NCI-H2107 (cell line): ENCODE results near the gene DMD.
"Not testable (repeated sequence)": the region's sequence is repeated elsewhere in the genome, so short reads cannot be mapped to it uniquely, and the experiment has no call there.

Experiments
- DNase-seq: peaks from one replicate; lab custom pipeline; 2025; lab: John Stamatoyannopoulos, UW

The DMD gene

GRCh38 chrX:32599156-32599555 is 612.2 kb downstream of the DMD start:
- DNase-seq, result no peak

DNA sequence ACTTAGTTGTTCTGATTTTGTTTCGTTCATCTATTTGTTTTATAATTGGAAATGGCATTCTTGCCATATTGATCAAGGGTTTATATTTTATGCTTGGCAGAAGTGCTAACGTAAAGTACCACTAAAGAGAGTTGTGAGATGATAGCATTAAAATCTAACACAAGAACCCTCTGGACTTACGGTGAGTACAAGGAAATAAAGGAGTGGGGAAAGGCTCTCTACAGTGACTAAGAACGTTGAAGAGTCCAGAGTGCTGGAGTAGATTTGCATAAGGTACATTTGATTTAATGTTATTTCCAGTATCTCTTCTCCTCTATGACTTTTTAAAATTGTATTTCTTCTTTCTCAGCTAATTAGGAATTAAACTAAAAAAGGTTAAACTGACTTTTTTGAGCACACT is 612.6 kb downstream of the DMD start:
- DNase-seq, result no peak

- no peak for DNase-seq
Observed at GRCh38 chrX:32597777-32598176, 613.6 kb downstream of the DMD start.

DNA sequence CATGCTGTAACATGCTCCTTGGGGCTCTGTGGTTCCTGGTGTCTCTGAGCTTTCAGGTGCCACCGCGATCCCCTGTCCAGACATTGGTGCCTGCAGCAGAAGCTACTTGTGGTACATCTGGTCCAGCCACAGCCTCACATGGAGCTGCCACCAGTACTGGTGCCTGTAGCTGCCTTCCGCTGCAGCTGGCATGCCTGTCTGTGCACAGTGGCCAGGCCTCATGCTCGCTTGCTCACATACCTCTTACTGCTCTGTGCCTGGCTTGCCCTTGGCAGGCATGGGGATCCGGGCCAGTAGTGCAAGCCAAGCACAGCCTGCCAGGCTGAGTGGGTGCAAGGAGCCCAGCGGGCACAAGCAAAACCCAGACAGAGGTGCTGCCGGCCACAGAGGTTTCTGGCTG is 618.6 kb downstream of the DMD start:
- no peak for DNase-seq

DNA sequence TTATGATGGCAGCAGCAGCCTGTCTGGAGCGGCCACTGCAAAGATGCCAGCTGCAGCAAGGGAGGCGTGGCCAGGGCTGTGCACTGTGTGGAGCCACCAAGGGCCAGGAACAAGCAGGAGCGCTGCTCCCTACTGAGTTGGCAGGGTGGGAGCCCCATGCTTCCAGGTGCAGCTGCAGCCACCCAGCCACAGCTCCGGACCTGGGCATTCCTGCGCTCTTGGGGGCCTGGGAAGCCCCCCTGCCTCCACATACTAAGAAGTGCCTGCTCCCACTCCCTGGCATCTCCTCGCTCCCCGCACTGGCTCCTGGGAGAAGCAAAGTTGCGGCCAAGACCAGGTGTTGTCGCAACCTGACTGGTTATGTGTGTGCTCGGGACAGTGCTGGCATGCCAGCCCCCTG is 619.8 kb downstream of the DMD start:
- DNase-seq, result no peak

DNA sequence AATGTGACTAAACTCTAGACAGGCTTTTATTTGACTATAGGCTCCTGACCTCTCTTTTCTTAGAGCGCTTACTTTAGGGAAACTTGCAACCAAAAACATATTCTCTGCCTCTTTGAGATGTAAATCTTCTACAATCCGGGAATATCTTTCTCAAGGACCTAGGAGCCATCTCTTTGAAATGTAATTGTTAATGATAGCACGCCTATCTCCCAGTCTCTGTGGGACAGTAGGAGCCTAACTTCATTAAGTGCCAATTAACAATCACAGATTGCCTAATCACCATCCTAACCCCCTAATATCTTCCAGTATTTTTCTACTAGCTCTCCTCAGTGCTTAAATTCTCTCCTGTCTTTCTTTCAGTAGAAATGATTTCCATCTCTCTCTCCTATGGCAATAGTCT is 628.6 kb downstream of the DMD start:
- no peak for DNase-seq

DNA sequence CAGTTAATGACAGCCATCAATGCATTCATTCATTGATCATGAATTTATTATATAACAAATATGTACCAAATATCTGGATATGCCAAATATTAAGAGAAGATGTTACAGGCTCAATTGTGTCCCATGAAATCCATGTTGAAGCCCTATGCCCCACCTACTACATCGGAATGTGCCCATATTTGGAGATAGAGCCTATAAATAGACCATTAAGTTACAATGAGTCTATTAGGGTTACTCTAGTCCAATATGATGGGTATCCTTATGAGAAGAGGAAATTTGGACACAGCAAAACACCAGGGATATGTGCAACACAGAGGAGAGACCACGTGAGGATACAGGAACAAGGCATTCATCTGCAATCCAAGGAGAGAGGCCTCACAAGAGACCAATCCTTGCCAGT is 634.5 kb downstream of the DMD start:
- DNase-seq, result no peak

- no peak for DNase-seq
Observed at GRCh38 chrX:32572644-32573043, 638.7 kb downstream of the DMD start.

DNA sequence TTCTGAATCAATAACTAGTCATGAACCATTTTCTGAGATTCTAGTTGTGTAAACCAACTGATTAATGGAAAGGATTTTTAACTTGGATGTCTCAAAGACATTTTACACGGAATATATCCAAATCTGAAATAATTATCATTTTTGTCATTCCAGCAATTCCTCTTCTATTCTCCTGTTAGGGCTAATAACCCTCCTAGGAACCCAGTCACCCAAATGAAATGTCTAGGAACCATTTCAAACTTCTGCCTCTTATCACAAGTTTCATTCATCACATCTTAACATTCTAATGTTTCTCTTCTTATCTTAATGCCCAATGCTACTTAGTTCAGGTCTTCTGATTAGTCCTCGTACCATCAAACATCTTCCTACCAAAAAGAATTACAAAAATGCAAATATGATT is 639.8 kb downstream of the DMD start:
- no peak for DNase-seq

- no peak for DNase-seq
Observed at GRCh38 chrX:32562261-32562660, 649.1 kb downstream of the DMD start.

GRCh38 chrX:32545101-32545500 is 666.2 kb downstream of the DMD start:
- DNase-seq, result no peak

GRCh38 chrX:32538554-32538953 is 672.8 kb downstream of the DMD start:
- no peak for DNase-seq

GRCh38 chrX:32533848-32534247 is 677.5 kb downstream of the DMD start:
- DNase-seq, result no peak

DNA sequence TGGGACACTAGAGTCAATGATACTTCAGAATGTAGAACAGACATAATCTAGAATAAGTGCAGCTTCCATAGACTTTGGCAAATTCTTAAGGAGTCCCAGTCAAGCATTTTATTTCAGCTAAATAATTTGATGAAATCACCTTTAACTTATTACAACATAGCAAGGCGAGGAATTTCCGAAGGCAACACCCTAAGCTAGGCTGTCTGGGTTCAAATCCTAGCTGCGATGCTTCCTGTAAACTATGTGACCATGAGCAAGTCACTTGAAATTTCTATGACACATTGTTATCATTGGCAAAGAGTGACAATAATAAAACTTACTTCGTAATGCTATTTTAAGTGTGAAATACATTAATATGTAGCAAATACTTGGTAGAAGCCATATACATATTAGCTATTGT is 679.1 kb downstream of the DMD start:
- no peak for DNase-seq

- peak; percentile 3 for DNase-seq
Observed at GRCh38 chrX:32530802-32531403, 680.4 kb downstream of the DMD start.

DNA sequence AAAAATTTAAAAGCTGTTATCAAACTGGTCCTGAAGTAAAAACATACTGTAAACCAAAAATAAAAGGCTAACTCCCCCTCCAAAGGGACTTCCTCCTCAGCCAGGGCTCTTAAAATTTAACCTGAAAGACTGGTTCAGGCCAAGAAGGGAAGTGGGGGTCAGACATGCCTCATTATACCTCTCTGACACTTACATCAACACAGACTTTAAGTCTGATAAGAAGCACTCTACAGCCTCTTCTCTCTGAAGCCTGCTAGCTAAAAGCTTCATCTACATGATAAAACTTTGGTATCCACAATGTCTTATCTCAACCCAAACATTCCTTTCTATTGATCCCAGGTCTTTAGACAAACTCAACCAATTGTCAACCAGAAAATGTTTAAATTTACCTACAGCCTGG is 682.9 kb downstream of the DMD start:
- not testable (repeated sequence) for DNase-seq

GRCh38 chrX:32525234-32525633 is 686.1 kb downstream of the DMD start:
- DNase-seq, result no peak

- no peak for DNase-seq
Observed at GRCh38 chrX:32524385-32524784, 687.0 kb downstream of the DMD start.

GRCh38 chrX:32520789-32521188 is 690.6 kb downstream of the DMD start:
- no peak for DNase-seq

- DNase-seq, result no peak
Observed at GRCh38 chrX:32514986-32515385, 696.4 kb downstream of the DMD start.

- DNase-seq, result no peak
Observed at GRCh38 chrX:32501606-32502005, 709.7 kb downstream of the DMD start.

DNA sequence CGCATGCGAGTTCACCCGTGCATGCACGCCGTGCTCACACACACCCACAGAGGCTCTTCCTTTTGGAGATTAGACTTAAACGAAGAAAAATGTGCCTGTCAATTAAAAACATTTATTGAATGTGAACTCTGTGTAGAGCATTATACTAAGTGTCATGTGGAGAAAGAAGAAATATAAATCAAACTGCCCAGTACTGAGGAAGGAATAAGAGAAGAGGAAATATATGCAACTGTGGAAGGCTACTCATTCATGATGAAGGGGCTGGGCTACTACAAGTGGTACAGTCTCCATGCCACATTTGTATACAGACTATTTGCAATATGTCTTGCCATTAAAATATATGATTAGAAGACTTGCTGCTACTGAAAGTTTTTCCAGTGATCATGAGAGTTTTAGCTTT is 714.7 kb downstream of the DMD start:
- DNase-seq, result no peak

DNA sequence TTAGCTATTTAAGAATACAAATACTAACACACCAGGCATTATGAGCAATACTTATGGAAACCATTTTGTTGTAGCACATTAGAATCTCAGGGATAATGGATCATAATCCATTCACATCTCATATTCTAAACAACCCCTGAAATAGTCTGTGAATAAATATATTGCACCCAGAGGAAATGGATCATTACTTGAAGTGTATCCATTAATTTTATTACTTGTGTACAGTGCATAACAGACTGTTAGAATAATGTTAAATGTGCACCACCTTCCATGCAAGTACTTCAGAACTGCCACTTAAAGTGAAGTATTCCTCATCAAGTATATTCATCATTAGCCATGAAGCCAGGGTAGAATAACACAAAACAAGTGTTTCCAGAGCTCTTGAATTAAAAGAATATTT is 715.5 kb downstream of the DMD start:
- DNase-seq, result no peak

- no peak for DNase-seq
Observed at GRCh38 chrX:32489125-32489524, 722.2 kb downstream of the DMD start.
